ENCODE measurements around the gene DMXL1.

DMXL1 gene

DNA sequence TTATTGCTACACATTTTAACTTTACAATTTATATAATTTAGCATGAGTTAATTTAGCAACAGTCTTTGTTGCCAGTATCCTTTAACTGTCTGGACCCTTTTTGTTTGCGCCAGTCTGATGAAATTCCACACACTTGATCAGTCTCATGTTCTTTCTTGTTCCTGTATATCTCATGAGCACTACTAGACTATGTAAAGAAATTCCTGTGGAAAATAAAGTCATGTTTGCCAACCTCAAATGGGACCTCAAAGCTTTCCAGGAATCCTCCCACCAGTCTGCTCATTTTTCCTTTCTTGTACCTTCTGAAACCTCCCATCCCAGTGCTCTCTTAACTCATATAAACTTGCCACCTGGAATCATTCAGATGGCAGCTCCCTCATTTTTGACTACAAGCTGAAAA is 8.0 kb downstream of the DMXL1 start:
- no peak overlapping the region for H3K27ac ChIP-seq (ENCODE audit: insufficient read depth, low read length, poor library complexity, severe bottlenecking)
- H3K4me1 ChIP-seq (ENCODE audit: control insufficient read depth, insufficient read depth, low read length, poor library complexity, severe bottlenecking) = no peaks in the 10 kb centered on the region
- no peaks in the 10 kb centered on the region for H3K27me3 ChIP-seq (replicated peaks; ENCODE audit: control insufficient read depth, insufficient read depth, low read length, poor library complexity, severe bottlenecking)
- DNase-seq = no peak
- no peaks in the 10 kb centered on the region for H3K9me3 ChIP-seq (ENCODE audit: control insufficient read depth, low read length)
- H3K4me3 ChIP-seq (ENCODE audit: insufficient read depth, low read depth, low read length, poor library complexity, severe bottlenecking) = no peak overlapping the region
- H3K36me3 ChIP-seq (ENCODE audit: control insufficient read depth, insufficient read depth, low read length) = no peaks in the 10 kb centered on the region

GRCh38 chr5:119079318-119079921 is 8.5 kb downstream of the DMXL1 start:
- H3K9me3 ChIP-seq (ENCODE audit: control insufficient read depth, low read length) = no peaks in the 10 kb centered on the region
- H3K4me3 ChIP-seq (ENCODE audit: insufficient read depth, low read depth, low read length, poor library complexity, severe bottlenecking) = no peak overlapping the region
- no peaks in the 10 kb centered on the region for H3K4me1 ChIP-seq (ENCODE audit: control insufficient read depth, insufficient read depth, low read length, poor library complexity, severe bottlenecking)
- H3K36me3 ChIP-seq (ENCODE audit: control insufficient read depth, insufficient read depth, low read length) = no peaks in the 10 kb centered on the region
- no peak for DNase-seq
- H3K27me3 ChIP-seq (replicated peaks; ENCODE audit: control insufficient read depth, insufficient read depth, low read length, poor library complexity, severe bottlenecking) = no peaks in the 10 kb centered on the region
- H3K27ac ChIP-seq (ENCODE audit: insufficient read depth, low read length, poor library complexity, severe bottlenecking) = no peak overlapping the region

DNA sequence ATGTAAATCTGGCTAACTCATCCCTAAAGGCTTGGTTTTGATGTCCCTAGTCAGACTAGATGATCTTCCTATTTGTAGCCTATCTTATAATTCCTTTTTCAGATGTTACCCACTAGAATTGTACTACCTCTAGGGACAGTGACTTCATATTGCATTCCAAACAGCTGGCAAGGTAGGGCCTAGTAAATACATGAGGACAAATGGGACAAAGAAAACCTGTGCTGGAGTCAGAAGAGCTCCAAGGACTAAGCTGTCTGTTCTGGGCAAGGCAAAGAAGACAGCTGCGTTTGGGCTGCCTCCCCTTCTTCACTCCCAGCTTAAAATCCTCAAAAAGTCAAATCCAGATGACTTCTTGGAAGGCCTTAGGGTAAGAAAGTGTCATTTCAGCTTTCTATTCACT is 10.0 kb downstream of the DMXL1 start:
- no peaks in the 10 kb centered on the region for H3K27me3 ChIP-seq (replicated peaks; ENCODE audit: control insufficient read depth, insufficient read depth, low read length, poor library complexity, severe bottlenecking)
- no peak overlapping the region for H3K27ac ChIP-seq (ENCODE audit: insufficient read depth, low read length, poor library complexity, severe bottlenecking)
- H3K4me3 ChIP-seq (ENCODE audit: insufficient read depth, low read depth, low read length, poor library complexity, severe bottlenecking) = no peak overlapping the region
- no peaks in the 10 kb centered on the region for H3K4me1 ChIP-seq (ENCODE audit: control insufficient read depth, insufficient read depth, low read length, poor library complexity, severe bottlenecking)
- no peak for DNase-seq
- no peaks in the 10 kb centered on the region for H3K9me3 ChIP-seq (ENCODE audit: control insufficient read depth, low read length)
- H3K36me3 ChIP-seq (ENCODE audit: control insufficient read depth, insufficient read depth, low read length) = no peaks in the 10 kb centered on the region

- DNase-seq = no peak
- no peak overlapping the region for H3K4me3 ChIP-seq (ENCODE audit: insufficient read depth, low read depth, low read length, poor library complexity, severe bottlenecking)
- no peak overlapping the region for H3K27ac ChIP-seq (ENCODE audit: insufficient read depth, low read length, poor library complexity, severe bottlenecking)
- H3K4me1 ChIP-seq (ENCODE audit: control insufficient read depth, insufficient read depth, low read length, poor library complexity, severe bottlenecking) = no peaks in the 10 kb centered on the region
- H3K36me3 ChIP-seq (ENCODE audit: control insufficient read depth, insufficient read depth, low read length) = no peaks in the 10 kb centered on the region
- no peaks in the 10 kb centered on the region for H3K27me3 ChIP-seq (replicated peaks; ENCODE audit: control insufficient read depth, insufficient read depth, low read length, poor library complexity, severe bottlenecking)
- H3K9me3 ChIP-seq (ENCODE audit: control insufficient read depth, low read length) = no peaks in the 10 kb centered on the region
Observed at GRCh38 chr5:119082691-119083090, 11.8 kb downstream of the DMXL1 start.

DNA sequence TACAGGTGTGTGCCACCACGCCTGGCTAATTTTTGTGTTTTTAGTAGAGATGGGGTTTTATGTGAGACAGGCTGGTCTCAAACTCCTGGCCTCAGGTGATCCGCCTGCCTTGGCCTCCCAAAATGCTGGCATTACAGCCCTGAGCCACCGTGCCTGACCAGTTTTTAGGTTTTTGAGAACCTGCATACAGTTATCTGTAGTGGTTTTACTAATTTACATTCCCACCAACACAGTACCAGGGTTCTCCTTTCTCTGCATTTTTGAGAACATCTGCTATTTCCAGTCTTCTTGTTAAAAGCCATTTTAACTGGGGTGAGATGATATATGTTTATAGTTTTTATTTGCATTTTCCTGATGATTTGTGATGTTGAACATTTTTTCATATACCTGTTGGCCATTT is 12.8 kb downstream of the DMXL1 start:
- no peak overlapping the region for H3K4me3 ChIP-seq (ENCODE audit: insufficient read depth, low read depth, low read length, poor library complexity, severe bottlenecking)
- H3K27ac ChIP-seq (ENCODE audit: insufficient read depth, low read length, poor library complexity, severe bottlenecking) = no peak overlapping the region
- no peak for DNase-seq
- no peaks in the 10 kb centered on the region for H3K27me3 ChIP-seq (replicated peaks; ENCODE audit: control insufficient read depth, insufficient read depth, low read length, poor library complexity, severe bottlenecking)
- no peaks in the 10 kb centered on the region for H3K4me1 ChIP-seq (ENCODE audit: control insufficient read depth, insufficient read depth, low read length, poor library complexity, severe bottlenecking)
- H3K9me3 ChIP-seq (ENCODE audit: control insufficient read depth, low read length) = no peaks in the 10 kb centered on the region
- peaks cover 2% of the 10 kb centered on the region for H3K36me3 ChIP-seq (ENCODE audit: control insufficient read depth, insufficient read depth, low read length)

DNA sequence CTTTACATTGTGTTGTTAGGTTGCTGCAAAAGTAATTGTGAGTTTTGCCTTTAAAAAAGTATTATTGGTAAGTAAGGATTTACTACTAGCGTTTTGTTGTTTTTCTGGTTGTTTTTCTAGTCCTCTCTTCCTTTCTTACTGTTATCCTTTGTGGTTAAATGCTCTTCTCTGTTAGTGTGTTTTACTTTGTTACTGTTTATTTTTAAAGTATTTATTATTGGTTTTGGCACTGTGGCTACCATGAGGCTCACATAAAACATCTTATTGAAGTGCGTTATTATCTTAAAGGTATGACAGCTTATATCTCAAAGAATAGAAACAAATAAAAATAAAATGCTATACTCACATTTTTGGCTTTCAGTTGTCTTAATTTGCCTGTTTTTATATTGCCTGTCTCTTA is 17.6 kb downstream of the DMXL1 start:
- no peaks in the 10 kb centered on the region for H3K4me1 ChIP-seq (ENCODE audit: control insufficient read depth, insufficient read depth, low read length, poor library complexity, severe bottlenecking)
- H3K36me3 ChIP-seq (ENCODE audit: control insufficient read depth, insufficient read depth, low read length) = peaks cover 4% of the 10 kb centered on the region
- H3K9me3 ChIP-seq (ENCODE audit: control insufficient read depth, low read length) = no peaks in the 10 kb centered on the region
- H3K4me3 ChIP-seq (ENCODE audit: insufficient read depth, low read depth, low read length, poor library complexity, severe bottlenecking) = no peak overlapping the region
- H3K27me3 ChIP-seq (replicated peaks; ENCODE audit: control insufficient read depth, insufficient read depth, low read length, poor library complexity, severe bottlenecking) = no peaks in the 10 kb centered on the region
- H3K27ac ChIP-seq (ENCODE audit: insufficient read depth, low read length, poor library complexity, severe bottlenecking) = no peak overlapping the region
- no peak for DNase-seq

- H3K36me3 ChIP-seq (ENCODE audit: control insufficient read depth, insufficient read depth, low read length) = no peaks in the 10 kb centered on the region
- DNase-seq = no peak
- no peaks in the 10 kb centered on the region for H3K4me1 ChIP-seq (ENCODE audit: control insufficient read depth, insufficient read depth, low read length, poor library complexity, severe bottlenecking)
- no peak overlapping the region for H3K4me3 ChIP-seq (ENCODE audit: insufficient read depth, low read depth, low read length, poor library complexity, severe bottlenecking)
- no peaks in the 10 kb centered on the region for H3K9me3 ChIP-seq (ENCODE audit: control insufficient read depth, low read length)
- no peak overlapping the region for H3K27ac ChIP-seq (ENCODE audit: insufficient read depth, low read length, poor library complexity, severe bottlenecking)
- H3K27me3 ChIP-seq (replicated peaks; ENCODE audit: control insufficient read depth, insufficient read depth, low read length, poor library complexity, severe bottlenecking) = no peaks in the 10 kb centered on the region
Observed at GRCh38 chr5:119095611-119096010, 24.7 kb downstream of the DMXL1 start.

DNA sequence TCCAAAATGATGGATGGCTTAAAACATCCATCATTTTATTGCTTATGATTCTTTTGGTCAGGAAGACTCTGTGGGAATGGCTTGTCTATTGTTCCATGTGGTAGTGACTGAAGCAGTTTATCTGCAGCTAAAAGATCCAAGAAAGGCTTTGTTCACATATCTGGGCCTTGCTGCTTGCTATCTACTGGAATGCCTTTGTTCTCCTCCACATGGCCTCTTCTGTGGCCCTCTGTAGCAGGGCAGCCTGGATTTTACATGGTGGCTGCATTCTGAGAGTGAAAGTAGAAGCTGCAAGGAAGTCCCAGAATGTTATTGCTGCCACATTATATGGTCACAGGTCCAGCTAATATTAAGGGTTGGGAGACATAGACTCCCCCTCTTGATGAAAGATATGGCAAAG is 35.1 kb downstream of the DMXL1 start:
- no peak overlapping the region for H3K27ac ChIP-seq (ENCODE audit: insufficient read depth, low read length, poor library complexity, severe bottlenecking)
- no peaks in the 10 kb centered on the region for H3K4me1 ChIP-seq (ENCODE audit: control insufficient read depth, insufficient read depth, low read length, poor library complexity, severe bottlenecking)
- no peak overlapping the region for H3K4me3 ChIP-seq (ENCODE audit: insufficient read depth, low read depth, low read length, poor library complexity, severe bottlenecking)
- DNase-seq = no peak
- no peaks in the 10 kb centered on the region for H3K27me3 ChIP-seq (replicated peaks; ENCODE audit: control insufficient read depth, insufficient read depth, low read length, poor library complexity, severe bottlenecking)
- no peaks in the 10 kb centered on the region for H3K36me3 ChIP-seq (ENCODE audit: control insufficient read depth, insufficient read depth, low read length)
- H3K9me3 ChIP-seq (ENCODE audit: control insufficient read depth, low read length) = no peaks in the 10 kb centered on the region

DNA sequence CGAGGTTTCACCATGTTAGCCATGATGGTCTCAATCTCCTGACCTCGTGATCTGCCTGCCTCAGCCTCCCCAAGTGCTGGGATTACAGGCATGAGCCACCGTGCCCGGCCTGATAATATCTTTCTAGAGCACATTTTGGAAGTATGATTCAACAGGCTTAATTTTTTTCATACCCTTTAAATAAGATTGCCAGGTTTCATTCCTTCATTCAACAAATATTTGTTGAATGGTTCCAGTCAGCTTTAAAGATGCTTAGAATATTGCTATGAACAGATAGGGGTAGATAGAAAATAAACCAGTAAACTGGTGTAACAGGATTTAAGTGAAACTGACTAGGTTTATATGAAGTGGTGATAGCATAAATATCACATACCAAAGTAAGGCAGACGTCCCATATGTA is 41.3 kb downstream of the DMXL1 start:
- no peaks in the 10 kb centered on the region for H3K9me3 ChIP-seq (ENCODE audit: control insufficient read depth, low read length)
- no peak for DNase-seq
- H3K36me3 ChIP-seq (ENCODE audit: control insufficient read depth, insufficient read depth, low read length) = peaks cover 18% of the 10 kb centered on the region
- no peaks in the 10 kb centered on the region for H3K4me1 ChIP-seq (ENCODE audit: control insufficient read depth, insufficient read depth, low read length, poor library complexity, severe bottlenecking)
- no peaks in the 10 kb centered on the region for H3K27me3 ChIP-seq (replicated peaks; ENCODE audit: control insufficient read depth, insufficient read depth, low read length, poor library complexity, severe bottlenecking)
- H3K27ac ChIP-seq (ENCODE audit: insufficient read depth, low read length, poor library complexity, severe bottlenecking) = no peak overlapping the region
- H3K4me3 ChIP-seq (ENCODE audit: insufficient read depth, low read depth, low read length, poor library complexity, severe bottlenecking) = no peak overlapping the region

- no peaks in the 10 kb centered on the region for H3K4me1 ChIP-seq (ENCODE audit: control insufficient read depth, insufficient read depth, low read length, poor library complexity, severe bottlenecking)
Observed at GRCh38 chr5:119117237-119117636, 46.4 kb downstream of the DMXL1 start.

More at GRCh38 chr5:119117237-119117636, 46.4 kb downstream of the DMXL1 start:
- no peak overlapping the region for H3K4me3 ChIP-seq (ENCODE audit: insufficient read depth, low read depth, low read length, poor library complexity, severe bottlenecking)
- DNase-seq = no peak
- H3K9me3 ChIP-seq (ENCODE audit: control insufficient read depth, low read length) = no peaks in the 10 kb centered on the region
- no peak overlapping the region for H3K27ac ChIP-seq (ENCODE audit: insufficient read depth, low read length, poor library complexity, severe bottlenecking)
- H3K36me3 ChIP-seq (ENCODE audit: control insufficient read depth, insufficient read depth, low read length) = peaks cover 18% of the 10 kb centered on the region
- no peaks in the 10 kb centered on the region for H3K27me3 ChIP-seq (replicated peaks; ENCODE audit: control insufficient read depth, insufficient read depth, low read length, poor library complexity, severe bottlenecking)
